Naive B cell (primary cell): ENCODE results near the gene PCDHGC4. TPM values are rescaled to one million over a fixed set of nuclear protein-coding genes. Genes with fewer than 3 reads are reported as not detected.

Experiments used
- ATAC-seq, 2 donors: fragments of 150-1000 bp; cut with Tn5 transposase; 2 replicates each; pipeline ENCODE4 v1.10.0; 2021; ENCODE audit warnings: low read depth in 2 of 2, mild to moderate bottlenecking in 2 of 2, moderate library complexity in 2 of 2
- DNase-seq: peaks from one replicate; pipeline ENCODE4 v3.0.0; 2022
- H3K27ac Mint-ChIP-seq, 6 donors: one replicate each; pipeline ENCODE4 v1.8.0; 2020 to 2022; ENCODE audit warnings: mild to moderate bottlenecking in 6 of 6, mixed read lengths in 6 of 6, moderate library complexity in 5 of 6, inconsistent platforms in 2 of 6
- H3K27me3 Mint-ChIP-seq, 3 donors: one replicate each; pipeline ENCODE4 v1.8.0; 2021 to 2022; ENCODE audit warnings: mixed read lengths in 3 of 3, mild to moderate bottlenecking in 1 of 3
- H3K36me3 Mint-ChIP-seq, 2 donors: one replicate each; pipeline ENCODE4 v1.8.0; 2020 to 2022; ENCODE audit warnings: mixed read lengths in 2 of 2, inconsistent platforms in 1 of 2, mild to moderate bottlenecking in 1 of 2
- H3K4me1 Mint-ChIP-seq, 3 donors: one replicate each; pipeline ENCODE4 v1.8.0; 2020 to 2022; ENCODE audit warnings: mixed read lengths in 3 of 3, inconsistent platforms in 1 of 3, mild to moderate bottlenecking in 1 of 3, moderate library complexity in 1 of 3
- H3K4me3 Mint-ChIP-seq, 8 donors: one replicate each; pipeline ENCODE4 v1.8.0; 2020 to 2022; ENCODE audit warnings: mild to moderate bottlenecking in 8 of 8, mixed read lengths in 8 of 8, moderate library complexity in 8 of 8, inconsistent platforms in 2 of 8
- H3K9me3 Mint-ChIP-seq, 7 donors: one replicate each; pipeline ENCODE4 v1.8.0; 2020 to 2022; ENCODE audit warnings: mixed read lengths in 7 of 7, mild to moderate bottlenecking in 5 of 7, inconsistent platforms in 2 of 7, moderate library complexity in 1 of 7
- polyA plus RNA-seq, 6 donors: library from polyadenylated mRNA; unstranded; fragments of 300-500 nt; fragmentation: Illumina TruSeq; gene quantifications; one replicate each; pipeline ENCODE4 v1.2.3, GENCODE V29; 2021; ENCODE audit warnings: low read depth in 6 of 6

PCDHGC4 gene
- polyA plus RNA-seq, 6 donors from 2014 or later = not detected

DNA sequence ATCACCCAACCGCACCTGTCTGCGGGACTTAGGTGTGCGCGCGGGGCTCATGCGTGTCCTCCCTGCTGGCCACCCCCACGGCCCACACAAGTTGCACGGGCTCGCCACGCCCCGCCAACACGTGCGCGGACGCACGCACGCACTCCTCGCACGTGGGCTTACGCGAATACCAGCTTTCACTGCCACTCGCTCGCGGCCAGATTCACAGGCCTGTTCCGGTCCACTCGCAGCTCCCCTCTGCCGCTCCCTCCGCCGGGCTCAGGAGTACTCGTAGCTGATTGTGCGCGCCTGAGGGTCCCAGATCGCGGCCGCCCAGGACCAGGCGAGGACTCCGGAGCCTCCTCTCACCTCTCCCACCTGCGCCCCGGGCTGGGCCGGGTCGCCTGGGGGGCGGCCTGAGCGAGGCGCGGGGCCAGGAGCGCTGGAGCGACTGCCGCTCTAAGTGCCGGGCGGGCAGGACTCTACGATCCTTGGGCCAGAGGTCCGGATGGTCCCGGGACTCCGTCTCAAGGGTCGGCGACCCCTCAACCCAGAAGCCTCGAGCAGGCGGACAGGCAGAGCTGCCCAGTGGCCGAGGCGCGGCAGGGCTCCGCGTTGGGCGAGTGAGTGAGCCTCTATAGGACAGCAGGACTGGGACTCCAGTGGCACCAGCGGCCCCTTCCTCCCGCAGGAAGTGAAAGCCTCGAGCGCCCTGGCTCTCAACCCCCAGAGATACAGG lies 7.5 kb downstream of the PCDHGC4 start:
- Mint-ChIP-seq H3K27me3 (peaks cover 65 to 95% (median 69%) of the 10 kb centered on the region in 3 donors), H3K27ac (peak overlapping the region in 2 of 6 donors; percentile 67 to 93), H3K4me3 (peak overlapping the region; percentile 67 to 92 (median 82))

DNA sequence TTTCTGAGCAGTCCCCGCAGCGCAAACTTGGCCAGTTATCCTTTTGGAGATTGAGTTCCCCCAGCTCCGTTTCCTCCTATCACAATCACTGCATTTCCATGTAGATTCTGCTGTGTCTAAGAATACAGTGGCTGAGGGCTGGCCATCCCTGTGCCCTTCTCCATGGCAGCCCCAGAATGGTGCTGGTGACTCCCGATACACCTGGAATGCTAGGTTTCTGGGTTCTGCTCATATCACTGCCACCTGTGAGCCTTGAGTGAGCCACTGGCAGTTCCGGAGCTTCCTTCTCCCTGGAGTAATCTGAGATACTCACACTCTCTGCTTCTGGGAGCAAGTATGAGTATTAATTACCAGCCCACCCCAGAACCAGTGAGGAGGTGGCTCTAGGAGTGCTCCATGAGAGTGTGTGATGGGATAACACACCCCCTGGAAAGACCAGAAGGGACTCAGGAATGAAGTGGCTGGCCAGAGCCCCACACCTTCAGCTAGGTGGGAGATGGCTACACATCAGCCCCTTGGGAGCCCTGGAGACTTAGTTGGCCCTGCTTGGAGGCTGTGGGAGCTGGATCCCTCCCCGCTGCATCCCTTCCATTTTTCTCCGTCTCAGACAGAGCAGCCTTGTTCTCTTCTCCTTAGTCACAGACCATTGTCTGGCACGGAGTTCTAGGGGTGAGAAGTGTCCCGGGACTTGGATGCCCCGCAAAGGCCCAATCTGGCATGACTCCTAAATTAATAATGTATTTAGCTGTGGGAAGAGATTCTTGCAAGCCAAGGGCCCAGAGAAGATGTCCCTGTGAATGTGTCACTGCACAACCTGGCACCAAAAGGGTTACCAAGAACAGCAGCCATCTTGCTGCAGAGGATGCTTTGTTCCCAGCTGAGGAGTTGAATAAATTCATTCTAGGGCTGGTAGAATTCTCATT lies 8.9 kb downstream of the PCDHGC4 start:
- H3K27me3 Mint-ChIP-seq = peaks cover 55 to 96% (median 65%) of the 10 kb centered on the region in 3 donors
- peaks cover 0 to 6% (median 0%) of the 10 kb centered on the region in 7 donors for H3K9me3 Mint-ChIP-seq
- H3K4me1 Mint-ChIP-seq = peaks cover 11 to 26% (median 17%) of the 10 kb centered on the region in 3 donors
- H3K27ac Mint-ChIP-seq = no peak overlapping the region
- DNase-seq (no peak), ATAC-seq (no peak)
- peak overlapping the region in 3 of 8 donors; percentile 82 to 92 (median 84) for H3K4me3 Mint-ChIP-seq
- H3K36me3 Mint-ChIP-seq = peaks cover 7 to 9% of the 10 kb centered on the region in 2 donors

More for the DNA sequence above, 7.5 kb downstream of the PCDHGC4 start:
- peak; percentile 76 to 81 for ATAC-seq
- Mint-ChIP-seq H3K36me3 (peaks cover 7 to 9% of the 10 kb centered on the region in 2 donors), H3K9me3 (peaks cover 0 to 7% (median 0%) of the 10 kb centered on the region in 7 donors), H3K4me1 (peaks cover 11 to 26% (median 17%) of the 10 kb centered on the region in 3 donors)
- DNase-seq = peak; percentile 38

DNA sequence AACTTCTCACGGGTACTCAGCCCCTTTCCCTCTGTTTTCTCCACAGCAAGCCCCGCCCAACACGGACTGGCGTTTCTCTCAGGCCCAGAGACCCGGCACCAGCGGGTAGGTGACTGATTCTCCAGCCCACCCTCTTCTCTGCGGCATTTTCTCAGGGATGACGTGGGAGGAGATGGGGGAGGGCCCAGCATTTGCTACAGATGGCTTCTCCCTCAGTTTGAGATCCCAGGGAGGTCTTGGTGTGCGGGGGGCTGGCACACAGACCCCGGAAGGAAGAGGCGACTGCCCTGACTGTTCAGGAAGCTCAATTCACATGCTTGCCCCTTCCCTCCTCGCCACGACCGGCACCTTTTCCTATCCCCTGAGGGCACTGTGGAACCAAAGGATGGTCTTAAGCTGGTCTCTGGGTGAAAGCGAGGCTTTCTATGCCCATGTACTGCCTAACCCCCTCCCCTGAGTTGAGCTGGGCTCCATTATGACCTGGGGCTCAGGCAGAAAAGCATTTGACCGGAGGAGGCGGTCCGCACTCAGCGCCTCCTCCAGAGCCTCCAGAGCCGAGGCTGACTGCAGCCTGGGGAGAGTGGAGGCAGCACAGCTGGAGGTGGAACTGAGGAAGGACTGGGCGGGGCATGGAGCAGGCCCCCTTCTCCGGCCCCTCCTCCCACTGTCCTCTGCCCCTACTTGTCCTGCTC lies 10.1 kb downstream of the PCDHGC4 start:
- peaks cover 7 to 9% of the 10 kb centered on the region in 2 donors for H3K36me3 Mint-ChIP-seq
- H3K27ac Mint-ChIP-seq = no peak overlapping the region
- peak overlapping the region in 2 of 8 donors; percentile 25 to 54 for H3K4me3 Mint-ChIP-seq
- ATAC-seq (no peak), DNase-seq (no peak)
- peaks cover 11 to 26% (median 17%) of the 10 kb centered on the region in 3 donors for H3K4me1 Mint-ChIP-seq
- H3K9me3 Mint-ChIP-seq = peaks cover 0 to 6% (median 0%) of the 10 kb centered on the region in 7 donors
- peaks cover 49 to 86% (median 53%) of the 10 kb centered on the region in 3 donors for H3K27me3 Mint-ChIP-seq

DNA sequence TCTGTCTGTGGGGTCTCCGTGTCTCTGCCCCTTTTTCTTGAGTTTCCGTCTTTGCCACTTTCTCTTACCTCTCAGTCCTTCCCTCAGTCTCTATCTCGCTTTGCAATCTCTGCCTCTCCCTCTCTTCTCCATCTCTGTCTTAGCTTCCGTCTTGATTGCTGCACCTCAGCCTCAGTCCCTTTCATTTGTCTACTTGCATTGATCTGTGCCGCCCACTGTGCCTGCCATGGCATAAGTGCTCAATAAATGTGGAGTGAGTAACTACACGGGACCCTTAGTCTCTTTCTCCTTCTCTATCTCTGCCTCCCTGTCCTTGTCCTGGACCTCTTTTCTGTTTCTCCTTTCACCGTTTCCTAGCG lies 10.6 kb downstream of the PCDHGC4 start:
- peak overlapping the region in 4 of 8 donors; percentile 7 to 71 (median 40) for H3K4me3 Mint-ChIP-seq
- H3K27me3 Mint-ChIP-seq = peaks cover 44 to 81% (median 48%) of the 10 kb centered on the region in 3 donors
- H3K4me1 Mint-ChIP-seq = peaks cover 11 to 26% (median 17%) of the 10 kb centered on the region in 3 donors

DNA sequence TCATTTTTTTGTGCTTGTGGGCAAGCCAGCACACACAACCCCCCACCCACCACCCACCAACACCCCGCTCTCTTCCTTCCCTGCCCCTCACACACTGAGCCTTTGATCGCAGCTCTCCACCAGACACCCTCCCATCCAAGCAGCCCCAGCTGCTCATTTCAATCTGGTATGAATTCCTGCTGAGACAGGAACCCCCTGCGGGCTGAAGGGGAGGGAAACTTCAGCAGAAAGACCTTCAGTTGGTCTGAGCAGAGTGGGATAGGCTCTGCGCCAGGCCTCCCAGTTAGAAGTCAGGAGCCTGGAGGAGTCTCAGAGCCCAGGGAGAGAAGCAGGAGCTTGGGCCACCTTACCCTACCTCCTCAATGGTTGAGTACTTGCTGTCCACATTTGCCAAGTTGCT lies 11.2 kb downstream of the PCDHGC4 start:
- no peak for DNase-seq
- no peak for ATAC-seq
- Mint-ChIP-seq H3K36me3 (peaks cover under 1 to 2% of the 10 kb centered on the region in 2 donors), H3K4me3 (peak overlapping the region in 1 of 8 donors; percentile 54), H3K9me3 (peaks cover 0 to 6% (median 0%) of the 10 kb centered on the region in 7 donors), H3K27ac (no peak overlapping the region), H3K4me1 (peaks cover 11 to 23% (median 15%) of the 10 kb centered on the region in 3 donors), H3K27me3 (peaks cover 38 to 75% (median 42%) of the 10 kb centered on the region in 3 donors)

More for the DNA sequence above, 10.6 kb downstream of the PCDHGC4 start:
- Mint-ChIP-seq H3K9me3 (peaks cover 0 to 6% (median 0%) of the 10 kb centered on the region in 7 donors), H3K36me3 (peaks cover 6 to 7% of the 10 kb centered on the region in 2 donors), H3K27ac (no peak overlapping the region)
- ATAC-seq (no peak), DNase-seq (no peak)

DNA sequence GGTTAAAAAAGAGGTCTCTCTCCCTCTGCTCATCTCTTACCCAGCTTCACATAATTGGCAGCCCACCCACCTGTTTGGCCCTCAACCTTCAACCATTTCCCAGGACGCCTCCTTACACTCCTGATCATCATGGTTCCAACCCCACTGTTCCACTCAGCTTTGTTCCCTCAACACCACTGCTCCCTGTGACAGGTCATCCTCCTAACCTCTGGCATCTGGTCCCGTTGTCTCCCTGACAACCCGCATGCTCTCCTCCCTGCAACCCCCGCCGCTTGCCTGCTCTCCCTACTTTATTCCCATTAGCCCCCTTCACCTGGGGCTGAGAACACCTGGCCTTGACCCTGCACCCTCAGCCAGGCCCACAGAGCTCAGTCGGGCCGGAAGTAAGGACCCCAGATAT lies 16.9 kb downstream of the PCDHGC4 start:
- ATAC-seq (no peak), DNase-seq (no peak)
- Mint-ChIP-seq H3K36me3 (no peaks in the 10 kb centered on the region), H3K4me3 (peak overlapping the region in 1 of 8 donors; percentile 22), H3K9me3 (peaks cover 0 to 6% (median 0%) of the 10 kb centered on the region in 7 donors), H3K27me3 (peaks cover 5 to 34% (median 8%) of the 10 kb centered on the region in 3 donors), H3K4me1 (peaks cover 0 to 4% (median 3%) of the 10 kb centered on the region in 3 donors), H3K27ac (peak overlapping the region in 1 of 6 donors; percentile 39)

DNA sequence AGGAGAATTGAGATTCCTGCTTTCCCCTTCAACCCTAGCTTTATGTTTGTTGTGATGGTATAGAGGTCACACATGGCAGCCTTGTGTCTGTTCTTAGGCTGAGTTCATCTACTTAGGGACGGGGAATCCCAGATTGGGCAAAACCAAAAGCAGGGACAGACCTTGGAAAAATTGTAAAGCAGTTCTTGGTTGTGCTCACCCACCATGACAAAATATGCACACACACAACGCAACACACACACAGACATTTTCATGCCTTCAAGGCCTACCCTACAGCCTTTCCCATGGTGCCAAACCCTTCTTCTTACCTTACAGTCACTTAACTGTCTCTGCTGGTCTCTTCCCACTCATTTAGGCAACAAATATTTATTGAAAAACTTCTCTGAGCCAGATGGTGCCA lies 18.9 kb downstream of the PCDHGC4 start:
- peak overlapping the region in 1 of 6 donors; percentile 47 for H3K27ac Mint-ChIP-seq

DNA sequence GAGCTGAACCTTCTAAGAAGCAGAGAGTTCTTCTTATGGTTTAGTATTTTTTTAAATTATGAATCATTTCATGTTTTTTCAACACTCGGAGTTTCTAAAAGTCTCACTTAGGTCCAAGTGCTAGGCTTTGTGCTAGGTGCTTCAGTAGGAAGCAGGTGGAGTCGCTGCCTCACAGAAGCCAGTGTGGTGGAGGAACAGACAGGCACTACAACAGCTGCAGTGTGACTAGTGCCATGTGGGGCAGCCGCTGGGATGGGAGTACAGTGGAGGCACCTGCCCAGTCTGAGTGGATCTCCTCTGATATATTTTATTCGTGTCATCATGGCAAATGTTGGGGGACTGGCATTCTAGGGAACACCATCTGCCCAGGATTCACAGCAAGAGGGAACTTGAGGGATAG lies 19.4 kb downstream of the PCDHGC4 start:
- Mint-ChIP-seq H3K4me1 (peaks cover 8 to 22% (median 20%) of the 10 kb centered on the region in 3 donors), H3K36me3 (no peaks in the 10 kb centered on the region), H3K4me3 (no peak overlapping the region), H3K9me3 (no peaks in the 10 kb centered on the region), H3K27ac (no peak overlapping the region), H3K27me3 (peaks cover 0 to 14% (median 2%) of the 10 kb centered on the region in 3 donors)
- ATAC-seq (no peak), DNase-seq (no peak)

More for the DNA sequence above, 18.9 kb downstream of the PCDHGC4 start:
- no peaks in the 10 kb centered on the region for H3K36me3 Mint-ChIP-seq
- H3K4me3 Mint-ChIP-seq = no peak overlapping the region
- peaks cover 0 to 16% (median 5%) of the 10 kb centered on the region in 3 donors for H3K27me3 Mint-ChIP-seq
- DNase-seq = no peak
- peaks cover 0 to under 1% (median 0%) of the 10 kb centered on the region in 7 donors for H3K9me3 Mint-ChIP-seq
- peaks cover 4 to 19% (median 16%) of the 10 kb centered on the region in 3 donors for H3K4me1 Mint-ChIP-seq
- no peak for ATAC-seq

DNA sequence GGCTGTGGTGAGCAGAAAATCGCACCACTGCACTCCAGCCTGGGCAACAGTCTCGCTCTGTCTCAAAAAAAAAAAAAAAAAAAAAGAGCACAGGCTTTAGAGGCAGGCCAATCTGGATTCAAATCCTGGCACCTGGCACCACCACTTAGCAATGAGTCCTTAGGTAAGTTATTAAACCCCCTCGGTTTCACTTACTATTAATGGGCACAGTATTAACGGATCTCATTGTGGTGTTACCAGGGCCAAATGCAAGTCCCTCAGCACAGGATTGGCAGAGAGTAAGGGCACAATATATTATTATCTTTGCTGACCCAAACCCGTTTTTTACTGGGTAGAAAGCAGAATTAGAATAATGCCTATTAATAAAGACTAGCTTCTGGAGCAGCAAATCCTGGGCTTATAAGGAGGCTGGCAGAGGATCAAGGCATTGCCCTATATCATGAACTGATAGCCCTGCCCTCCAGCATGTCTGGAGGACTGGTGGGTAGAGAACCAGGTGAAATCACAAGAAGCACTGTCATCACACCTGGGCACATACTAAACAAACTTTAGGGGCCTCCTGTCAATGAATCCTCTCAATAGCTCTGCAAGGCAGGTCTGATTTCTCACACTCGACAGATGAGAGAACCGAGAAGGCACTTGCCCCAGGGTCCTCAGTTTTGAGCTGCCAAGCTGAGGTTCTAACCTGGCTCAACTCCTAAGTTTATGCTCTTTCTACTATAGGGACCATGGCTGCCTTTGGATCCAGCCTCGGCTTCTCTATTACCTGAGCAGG lies 21.7 kb downstream of the PCDHGC4 start:
- Mint-ChIP-seq H3K4me1 (peaks cover 20 to 40% (median 34%) of the 10 kb centered on the region in 3 donors), H3K36me3 (no peaks in the 10 kb centered on the region), H3K27ac (no peak overlapping the region), H3K9me3 (peaks cover 0 to 3% (median 0%) of the 10 kb centered on the region in 7 donors), H3K4me3 (no peak overlapping the region), H3K27me3 (peaks cover 0 to 11% (median 0%) of the 10 kb centered on the region in 3 donors)
- DNase-seq (no peak), ATAC-seq (no peak)

DNA sequence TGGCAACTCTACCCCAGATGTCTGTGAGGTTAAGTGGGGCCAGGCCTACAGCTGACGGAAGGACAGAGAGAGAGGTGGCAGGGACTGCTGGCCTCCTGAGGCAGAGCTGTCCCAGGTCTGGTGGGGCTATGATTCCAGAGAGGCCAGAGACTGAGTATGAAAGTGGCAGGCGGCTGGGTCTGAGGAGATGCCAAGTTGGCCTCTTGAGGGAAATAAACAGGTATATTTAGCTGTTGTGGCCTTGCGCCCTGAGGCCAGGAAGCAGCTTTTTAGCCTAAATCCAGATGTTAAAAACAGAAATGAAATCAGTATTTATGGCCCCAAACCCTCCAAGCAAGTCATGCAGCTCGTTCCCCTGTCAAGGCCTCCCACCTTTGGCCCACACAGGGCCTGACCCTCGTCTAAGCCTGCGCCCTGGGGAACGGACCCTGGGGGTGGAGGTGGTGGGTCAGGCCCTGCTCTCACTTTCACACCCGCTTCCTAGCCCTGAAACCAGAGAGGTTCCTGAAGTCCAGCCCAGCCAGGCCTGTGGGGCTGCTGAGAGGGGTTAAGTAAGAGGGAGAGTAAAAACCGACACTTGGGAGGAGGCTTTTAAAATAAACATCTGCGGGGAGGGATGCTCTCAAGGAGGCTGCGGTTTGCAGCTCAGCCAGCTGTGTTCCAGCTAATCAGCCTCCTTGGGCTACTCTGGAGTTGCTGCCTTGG lies 22.7 kb downstream of the PCDHGC4 start:
- peaks cover 30 to 50% (median 42%) of the 10 kb centered on the region in 3 donors for H3K4me1 Mint-ChIP-seq
- peaks cover 0 to 5% (median 0%) of the 10 kb centered on the region in 7 donors for H3K9me3 Mint-ChIP-seq
- no peak for ATAC-seq
- no peaks in the 10 kb centered on the region for H3K36me3 Mint-ChIP-seq
- DNase-seq = no peak
- peak overlapping the region in 4 of 6 donors; percentile 2 to 74 (median 52) for H3K27ac Mint-ChIP-seq
- H3K27me3 Mint-ChIP-seq = peaks cover 0 to 5% (median 0%) of the 10 kb centered on the region in 3 donors
- peak overlapping the region in 2 of 8 donors; percentile 21 to 29 for H3K4me3 Mint-ChIP-seq

DNA sequence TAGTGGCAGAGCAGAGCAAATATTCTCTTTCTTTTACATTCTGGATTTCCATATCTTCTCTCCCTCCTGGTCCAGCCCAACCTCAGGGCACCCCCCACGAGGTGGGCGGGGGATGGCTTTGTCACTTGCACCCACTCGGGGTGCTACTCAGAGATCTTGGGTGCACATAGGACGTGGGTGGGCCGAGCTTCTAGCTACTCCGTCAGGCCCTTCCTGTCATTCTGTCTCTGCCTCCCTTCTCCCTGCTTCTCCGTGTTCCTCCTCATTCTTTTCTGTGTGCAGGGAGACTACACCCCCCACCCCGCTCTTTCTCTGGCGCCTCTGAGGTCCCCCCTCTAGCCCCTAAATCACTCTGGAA lies 23.6 kb downstream of the PCDHGC4 start:
- peak overlapping the region in 1 of 6 donors; percentile 48 for H3K27ac Mint-ChIP-seq
- ATAC-seq (no peak), DNase-seq (no peak)
- H3K36me3 Mint-ChIP-seq = no peaks in the 10 kb centered on the region
- peaks cover 38 to 56% (median 49%) of the 10 kb centered on the region in 3 donors for H3K4me1 Mint-ChIP-seq
- H3K4me3 Mint-ChIP-seq = peak overlapping the region in 3 of 8 donors; percentile 25 to 59 (median 50)
- peaks cover 0 to 5% (median 0%) of the 10 kb centered on the region in 3 donors for H3K27me3 Mint-ChIP-seq
- peaks cover 0 to 5% (median 0%) of the 10 kb centered on the region in 7 donors for H3K9me3 Mint-ChIP-seq
